OCI-LY7 (cell line): Measurements from ENCODE around the gene CCNI. TPM values are rescaled to one million over a fixed set of nuclear protein-coding genes. Genes with fewer than 3 reads are reported as not detected.

Experiments used
- BruUV-seq: library from RNA; stranded (reverse); fragments of 400-500 nt; replicated peaks from 2 replicates; lab custom pipeline; 2021; lab: Mats Ljungman, UMichigan
- CTCF ChIA-PET: fragments of 300-600 bp; sonication (Branson Sonifier 250); formaldehyde crosslinking; loops from one replicate; lab custom pipeline; 2022; ENCODE audit warnings: antibody characterized with exemption; ENCODE audit not compliant: unreplicated experiment; lab: Charles Lee
- POLR2A ChIA-PET: fragments of 300-600 bp; sonication (Branson Sonifier 250); formaldehyde crosslinking; loops from one replicate; lab custom pipeline; 2022; ENCODE audit warnings: antibody characterized with exemption; lab: Charles Lee
- DNase-seq: peaks from one replicate; pipeline ENCODE4 v3.0.0-alpha.2; 2015; ENCODE audit warnings: low spot score
- H2AFZ ChIP-seq: fragments of 200-600 bp; sonication (generic), shearing (Covaris generic); 2 replicates; pipeline ENCODE4 v1.6.1; 2014; ENCODE audit warnings: mild to moderate bottlenecking, antibody characterized with exemption, low read length, moderate library complexity
- H3K27ac ChIP-seq: fragments of 200-600 bp; sonication (generic); 2 replicates; pipeline ENCODE4 v1.5.1; 2014; ENCODE audit warnings: mixed run types, low read depth, mild to moderate bottlenecking, moderate library complexity, low read length, inconsistent platforms; ENCODE audit not compliant: poor library complexity, severe bottlenecking
- H3K36me3 ChIP-seq: fragments of 200-600 bp; sonication (generic); 2 replicates; pipeline ENCODE4 v1.6.1; 2014; ENCODE audit warnings: mild to moderate bottlenecking, antibody characterized with exemption, low read length, moderate library complexity, mixed read lengths; ENCODE audit not compliant: insufficient read depth
- H3K4me1 ChIP-seq: fragments of 200-600 bp; sonication (generic); 2 replicates; pipeline ENCODE4 v1.5.1; 2014; ENCODE audit warnings: mild to moderate bottlenecking, low read length; ENCODE audit not compliant: insufficient read depth, poor library complexity, severe bottlenecking
- H3K4me2 ChIP-seq: fragments of 200-600 bp; sonication (generic); 2 replicates; pipeline ENCODE4 v1.6.1; 2014; ENCODE audit warnings: mild to moderate bottlenecking, low read length
- H3K4me3 ChIP-seq: fragments of 200-600 bp; sonication (generic); 2 replicates; pipeline ENCODE4 v1.5.1; 2014; ENCODE audit warnings: mild to moderate bottlenecking, low read depth, low read length; ENCODE audit not compliant: poor library complexity, severe bottlenecking
- H3K79me2 ChIP-seq: fragments of 200-600 bp; sonication (generic); 2 replicates; pipeline ENCODE4 v1.6.1; 2016; ENCODE audit warnings: low read depth, mild to moderate bottlenecking, low read length, moderate library complexity, mixed read lengths; ENCODE audit not compliant: insufficient read depth
- H3K9me2 ChIP-seq: fragments of 200-600 bp; sonication (generic); 2 replicates; pipeline ENCODE4 v1.6.1; 2016; ENCODE audit warnings: mild to moderate bottlenecking, low read length, mixed read lengths; ENCODE audit not compliant: insufficient read depth
- H3K9me3 ChIP-seq: fragments of 200-600 bp; sonication (generic); 2 replicates; pipeline ENCODE4 v1.6.1; 2014; ENCODE audit warnings: mild to moderate bottlenecking, mixed run types, low read length, mixed read lengths
- H4K20me1 ChIP-seq: fragments of 200-600 bp; sonication (generic); 2 replicates; pipeline ENCODE4 v1.6.1; 2014; ENCODE audit warnings: mild to moderate bottlenecking, antibody characterized with exemption, low read length, moderate library complexity, mixed read lengths; ENCODE audit not compliant: insufficient read depth
- CTCF ChIP-seq: fragments of 200-600 bp; sonication (generic); conservative IDR thresholded peaks from 2 replicates; pipeline ENCODE4 v1.5.1; 2014; ENCODE audit warnings: mild to moderate bottlenecking, antibody characterized with exemption, low read length, moderate library complexity, mixed read lengths
- EZH2phosphoT487 ChIP-seq: fragments of 200-600 bp; sonication (generic); IDR thresholded peaks from 2 replicates; pipeline ENCODE4 v1.6.1; 2018; ENCODE audit warnings: low read depth, borderline replicate concordance, mild to moderate bottlenecking, mixed run types, antibody characterized with exemption, low read length, moderate library complexity, mixed read lengths
- intact Hi-C: fragments of 100-400 bp; cut with micrococcal nuclease; formaldehyde crosslinking; loops from one replicate; pipeline ENCODE4 v1.10.0; 2022; ENCODE audit not compliant: unreplicated experiment
- total RNA-seq, 2 experiments: library from RNA; depleted of rRNA in 1 of 2; stranded (reverse); fragments of >200 nt in 1 of 2; shearing (Covaris generic) in 1 of 2; gene quantifications; 2 replicates each; pipeline ENCODE4 v1.2.3, GENCODE V29; 2014 to 2022

CCNI gene
- total RNA-seq, 2 experiments from 2014 or later = 105 to 293 TPM

- Histone ChIP-seq H3K9me2 (no peaks in the 10 kb centered on the region), H3K9me3 (no peaks in the 10 kb centered on the region), H2AFZ (no peak overlapping the region), H4K20me1 (no peaks in the 10 kb centered on the region), H3K79me2 (no peaks in the 10 kb centered on the region), H3K36me3 (no peaks in the 10 kb centered on the region), H3K4me2 (no peak overlapping the region), H3K4me3 (no peak overlapping the region), H3K4me1 (peaks cover 15% of the 10 kb centered on the region), H3K27ac (no peak overlapping the region)
- BruUV-seq = no TSS peak
- TF ChIP-seq EZH2phosphoT487 (no peak), CTCF (no peak)
- ChIA-PET CTCF (no interaction called here), POLR2A (no interaction called here)
- intact Hi-C loops = no loop called here
- no peak for DNase-seq
These were observed 77.4 kb downstream of the CCNI start for GRCh38 chr4:76998251-76998901.

- intact Hi-C loops = no loop called here
- H3K4me2 ChIP-seq = no peak overlapping the region
- POLR2A ChIA-PET = no interaction called here
- CTCF ChIA-PET = no interaction called here
- H3K27ac ChIP-seq = no peak overlapping the region
- H3K9me3 ChIP-seq = no peaks in the 10 kb centered on the region
- H4K20me1 ChIP-seq = no peaks in the 10 kb centered on the region
- no peaks in the 10 kb centered on the region for H3K9me2 ChIP-seq
- no TSS peak for BruUV-seq
- no peaks in the 10 kb centered on the region for H3K79me2 ChIP-seq
- no peak for DNase-seq
- TF ChIP-seq EZH2phosphoT487 (no peak), CTCF (no peak)
- H2AFZ ChIP-seq = no peak overlapping the region
- no peak overlapping the region for H3K4me3 ChIP-seq
- peaks cover 18% of the 10 kb centered on the region for H3K4me1 ChIP-seq
- no peaks in the 10 kb centered on the region for H3K36me3 ChIP-seq
These were observed 78.3 kb downstream of the CCNI start for GRCh38 chr4:76997532-76997931.

Other genes with a start within 250 kb of the CCNI start
- 0.08 TPM in 1 of 2 replicates, not detected in the other for gene SOWAHB, start 177.8 kb downstream of the CCNI start, total RNA-seq (2014; rRNA removed; shearing (Covaris generic))
- gene SOWAHB, start 177.8 kb downstream of the CCNI start, total RNA-seq (2022) = not detected in 2 replicates
- gene SEPTIN11, start 126.2 kb downstream of the CCNI start, total RNA-seq (2014; rRNA removed; shearing (Covaris generic)) = 16.5 and 23.5 TPM in 2 replicates
- 33.9 and 43.2 TPM in 2 replicates for gene SEPTIN11, start 126.2 kb downstream of the CCNI start, total RNA-seq (2022)
- 13.1 and 16.6 TPM in 2 replicates for gene CCNG2, start 81.2 kb upstream of the CCNI start, total RNA-seq (2014; rRNA removed; shearing (Covaris generic))
- 87.4 and 104 TPM in 2 replicates for gene CCNG2, start 81.2 kb upstream of the CCNI start, total RNA-seq (2022)